Stimulated activated memory B cell treated with anti-CD40 and anti-IgM and Interleukin-4, amounts not matched to agents 10 μg/mL and 1 μg/mL and 100 μg/mL, for 72 hours (primary cell): ENCODE data around the gene RTN4RL2.

ENCODE experiments used
- ATAC-seq: fragments of 150-1000 bp; cut with Tn5 transposase; 2 replicates; pipeline ENCODE4 v1.10.0; 2021
- H3K27ac Mint-ChIP-seq: one replicate; pipeline ENCODE4 v1.8.0; 2022; ENCODE audit warnings: mild to moderate bottlenecking, mixed read lengths
- H3K27me3 Mint-ChIP-seq: one replicate; pipeline ENCODE4 v1.8.0; 2022; ENCODE audit warnings: mixed read lengths
- H3K36me3 Mint-ChIP-seq: one replicate; pipeline ENCODE4 v1.8.0; 2022; ENCODE audit warnings: mixed read lengths
- H3K4me1 Mint-ChIP-seq: one replicate; pipeline ENCODE4 v1.8.0; 2022; ENCODE audit warnings: mixed read lengths
- H3K4me3 Mint-ChIP-seq: one replicate; pipeline ENCODE4 v1.8.0; 2022; ENCODE audit warnings: mild to moderate bottlenecking, moderate library complexity, mixed read lengths
- H3K9me3 Mint-ChIP-seq: one replicate; pipeline ENCODE4 v1.8.0; 2022; ENCODE audit warnings: mixed read lengths

RTN4RL2 gene

GRCh38 chr11:57511741-57512430 is 51.6 kb downstream of the RTN4RL2 start:
- no peaks in the 10 kb centered on the region for H3K9me3 Mint-ChIP-seq
- H3K36me3 Mint-ChIP-seq, result no peaks in the 10 kb centered on the region
- ATAC-seq, result no peak
- no peak overlapping the region for H3K4me3 Mint-ChIP-seq
- no peaks in the 10 kb centered on the region for H3K27me3 Mint-ChIP-seq
- H3K4me1 Mint-ChIP-seq, result peaks cover 43% of the 10 kb centered on the region
- H3K27ac Mint-ChIP-seq, result peak overlapping the region; percentile 65

GRCh38 chr11:57512646-57513451 is 52.5 kb downstream of the RTN4RL2 start:
- Mint-ChIP-seq H3K4me1 (peaks cover 43% of the 10 kb centered on the region), H3K27me3 (no peaks in the 10 kb centered on the region), H3K27ac (peak overlapping the region; percentile 65), H3K4me3 (no peak overlapping the region), H3K36me3 (no peaks in the 10 kb centered on the region), H3K9me3 (no peaks in the 10 kb centered on the region)
- ATAC-seq, result no peak

GRCh38 chr11:57513452-57513795 is 53.1 kb downstream of the RTN4RL2 start:
- H3K36me3 Mint-ChIP-seq, result no peaks in the 10 kb centered on the region
- peaks cover 43% of the 10 kb centered on the region for H3K4me1 Mint-ChIP-seq
- no peak overlapping the region for H3K27ac Mint-ChIP-seq
- no peaks in the 10 kb centered on the region for H3K9me3 Mint-ChIP-seq
- no peak overlapping the region for H3K4me3 Mint-ChIP-seq
- H3K27me3 Mint-ChIP-seq, result no peaks in the 10 kb centered on the region
- ATAC-seq, result no peak

GRCh38 chr11:57513911-57514537 is 53.7 kb downstream of the RTN4RL2 start:
- ATAC-seq, result peak; percentile 49
- Mint-ChIP-seq H3K36me3 (no peaks in the 10 kb centered on the region), H3K4me3 (peak overlapping the region; percentile 100), H3K27me3 (no peaks in the 10 kb centered on the region), H3K27ac (peak overlapping the region; percentile 82), H3K9me3 (no peaks in the 10 kb centered on the region), H3K4me1 (peaks cover 49% of the 10 kb centered on the region)

- H3K4me1 Mint-ChIP-seq, result peaks cover 49% of the 10 kb centered on the region
- peak overlapping the region; percentile 100 for H3K4me3 Mint-ChIP-seq
- ATAC-seq, result peak; percentile 61
- no peaks in the 10 kb centered on the region for H3K9me3 Mint-ChIP-seq
- no peaks in the 10 kb centered on the region for H3K27me3 Mint-ChIP-seq
- H3K36me3 Mint-ChIP-seq, result no peaks in the 10 kb centered on the region
- H3K27ac Mint-ChIP-seq, result peak overlapping the region; percentile 82
These were observed 54.4 kb downstream of the RTN4RL2 start for GRCh38 chr11:57514538-57515331.

- H3K4me1 Mint-ChIP-seq, result peaks cover 49% of the 10 kb centered on the region
- H3K27ac Mint-ChIP-seq, result peak within 1 kb of the TSS; percentile 82
- ATAC-seq, result peak; percentile 44
- H3K27me3 Mint-ChIP-seq, result no peaks in the 10 kb centered on the region
- H3K36me3 Mint-ChIP-seq, result no peaks in the 10 kb centered on the region
- H3K9me3 Mint-ChIP-seq, result no peaks in the 10 kb centered on the region
- H3K4me3 Mint-ChIP-seq, result peak within 1 kb of the TSS; percentile 100
These were observed 55.2 kb downstream of the RTN4RL2 start, which contains the start of gene SLC43A1 for GRCh38 chr11:57515332-57516060. Gene SLC43A1, minus strand, starts transcription at chr11:57515702. Its CDS starts 1,591 bp downstream, at chr11:57514111.

GRCh38 chr11:57516061-57516443 is 55.7 kb downstream of the RTN4RL2 start:
- no peaks in the 10 kb centered on the region for H3K9me3 Mint-ChIP-seq
- no peaks in the 10 kb centered on the region for H3K36me3 Mint-ChIP-seq
- no peak for ATAC-seq
- H3K27ac Mint-ChIP-seq, result peak overlapping the region; percentile 82
- H3K4me1 Mint-ChIP-seq, result peaks cover 49% of the 10 kb centered on the region
- H3K27me3 Mint-ChIP-seq, result no peaks in the 10 kb centered on the region
- H3K4me3 Mint-ChIP-seq, result peak overlapping the region; percentile 100

GRCh38 chr11:57521116-57521515 is 60.8 kb downstream of the RTN4RL2 start:
- H3K27me3 Mint-ChIP-seq, result no peaks in the 10 kb centered on the region

GRCh38 chr11:57523419-57523818 is 63.1 kb downstream of the RTN4RL2 start:
- ATAC-seq, result no peak
- Mint-ChIP-seq H3K4me3 (no peak overlapping the region), H3K27ac (no peak overlapping the region), H3K36me3 (peaks cover 7% of the 10 kb centered on the region), H3K9me3 (no peaks in the 10 kb centered on the region), H3K27me3 (no peaks in the 10 kb centered on the region), H3K4me1 (peaks cover 6% of the 10 kb centered on the region)

More at GRCh38 chr11:57521116-57521515, 60.8 kb downstream of the RTN4RL2 start:
- Mint-ChIP-seq H3K4me3 (no peak overlapping the region), H3K4me1 (peaks cover 7% of the 10 kb centered on the region), H3K9me3 (no peaks in the 10 kb centered on the region), H3K27ac (no peak overlapping the region), H3K36me3 (peaks cover 6% of the 10 kb centered on the region)
- ATAC-seq, result no peak
